GM21528 (cell line): ENCODE measurements around the gene ELF3.
"Not testable (repeated sequence)": the region's sequence is repeated elsewhere in the genome, so short reads cannot be mapped to it uniquely, and the experiment has no call there.

ENCODE experiments used
- ATAC-seq: cut with Tn5 transposase; IDR thresholded peaks from one replicate; pipeline ENCODE4 v1.9.1; 2021; ENCODE audit warnings: mild to moderate bottlenecking, moderate library complexity; ENCODE audit not compliant: unreplicated experiment, low FRiP score

Gene ELF3

DNA sequence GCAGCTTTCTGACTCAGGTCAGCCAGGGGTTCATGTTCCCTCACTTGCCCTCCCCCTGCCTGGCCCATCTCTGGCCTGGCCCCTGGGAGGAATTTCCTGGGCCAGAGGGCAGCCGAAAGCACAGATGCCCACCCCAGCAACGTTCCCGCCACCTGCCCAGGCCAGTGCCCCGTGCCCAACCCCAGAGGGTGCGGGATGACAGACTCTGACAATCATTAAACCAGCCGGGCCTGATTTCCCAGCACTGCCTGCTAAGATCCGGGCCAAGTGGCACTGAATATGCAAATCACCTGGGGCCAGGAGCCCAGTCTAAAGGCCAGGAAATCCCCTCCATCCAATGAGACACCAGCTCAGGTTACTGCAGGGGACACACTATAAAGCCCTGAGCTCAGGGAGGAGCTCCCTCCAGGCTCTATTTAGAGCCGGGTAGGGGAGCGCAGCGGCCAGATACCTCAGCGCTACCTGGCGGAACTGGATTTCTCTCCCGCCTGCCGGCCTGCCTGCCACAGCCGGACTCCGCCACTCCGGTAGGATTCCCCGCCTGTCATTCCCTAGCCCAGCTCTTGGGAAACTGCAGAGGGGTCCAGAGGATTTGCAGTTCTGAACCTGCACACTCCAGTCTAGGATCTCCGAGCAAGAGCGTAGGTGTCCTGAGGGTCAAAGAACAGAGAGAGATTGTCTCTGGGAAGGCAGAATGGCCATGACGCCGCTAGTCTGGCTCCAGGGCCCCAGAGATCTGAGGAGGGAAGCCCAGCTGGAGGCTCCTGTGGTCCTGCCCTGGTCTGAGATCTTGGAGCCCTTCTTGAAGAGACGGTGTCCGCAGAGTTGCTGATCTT is at the start of gene ELF3:
ELF3 (plus strand) TSS at position 408 of the 836 bp plus-strand sequence. CDS start 550 bp downstream, outside the sequence.
- ATAC-seq, result no peak

DNA sequence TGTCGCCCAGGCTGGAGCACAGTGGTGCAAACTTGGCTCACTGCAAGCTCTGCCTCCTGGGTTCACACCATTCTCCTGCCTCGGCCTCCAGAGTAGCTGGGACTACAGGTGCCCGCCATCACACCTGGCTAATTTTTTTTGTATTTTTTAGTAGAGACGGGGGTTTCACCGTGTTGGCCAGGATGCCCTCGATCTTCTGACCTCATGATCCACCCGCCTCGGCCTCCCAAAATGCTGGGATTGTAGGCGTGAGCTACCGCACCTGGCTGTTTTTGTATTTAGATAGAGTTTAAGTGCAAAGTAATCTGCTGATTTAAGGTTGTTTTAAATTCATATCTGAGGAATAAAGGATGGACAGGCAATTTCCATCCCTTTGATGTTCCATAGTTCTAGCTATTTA is 48.0 kb upstream of the ELF3 start:
- not testable (repeated sequence) for ATAC-seq

DNA sequence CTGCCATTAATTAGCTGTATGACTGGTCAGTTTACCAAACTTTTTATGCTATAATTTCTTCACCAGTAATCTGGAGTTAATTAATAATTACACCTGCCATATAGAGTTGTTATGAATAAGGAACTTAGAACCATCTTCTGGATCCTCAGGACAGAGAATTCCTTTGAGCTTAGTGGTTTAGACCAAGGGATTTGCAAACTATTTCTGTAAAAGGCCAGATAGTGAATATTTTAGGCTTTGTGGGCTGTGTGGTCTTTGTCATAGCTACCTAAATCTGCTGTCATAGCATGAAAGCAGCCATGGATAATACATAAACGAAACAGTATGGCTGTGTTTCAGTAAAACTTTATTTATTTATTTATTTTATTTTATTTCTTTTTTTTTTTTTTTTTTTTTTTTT is 46.1 kb upstream of the ELF3 start:
- no peak for ATAC-seq

DNA sequence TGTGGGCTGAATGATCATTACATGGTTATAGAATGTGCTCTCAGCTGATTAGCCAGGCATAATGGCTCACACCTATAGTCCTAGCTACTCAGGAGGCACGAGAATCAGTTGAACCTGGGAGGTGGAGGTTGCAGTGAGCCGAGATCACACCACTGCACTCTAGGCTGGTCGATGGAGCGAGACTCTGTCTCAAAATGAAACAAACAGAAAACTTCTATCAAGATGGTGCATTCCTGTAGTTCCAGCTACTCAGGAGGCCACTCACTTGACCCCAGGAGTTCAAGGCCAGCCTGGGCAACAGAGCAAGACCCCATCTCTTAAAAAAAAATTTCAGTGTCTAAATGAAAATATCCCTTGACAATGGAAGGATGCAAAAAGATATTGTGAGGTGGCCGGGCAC is 44.2 kb upstream of the ELF3 start:
- ATAC-seq, result no peak

DNA sequence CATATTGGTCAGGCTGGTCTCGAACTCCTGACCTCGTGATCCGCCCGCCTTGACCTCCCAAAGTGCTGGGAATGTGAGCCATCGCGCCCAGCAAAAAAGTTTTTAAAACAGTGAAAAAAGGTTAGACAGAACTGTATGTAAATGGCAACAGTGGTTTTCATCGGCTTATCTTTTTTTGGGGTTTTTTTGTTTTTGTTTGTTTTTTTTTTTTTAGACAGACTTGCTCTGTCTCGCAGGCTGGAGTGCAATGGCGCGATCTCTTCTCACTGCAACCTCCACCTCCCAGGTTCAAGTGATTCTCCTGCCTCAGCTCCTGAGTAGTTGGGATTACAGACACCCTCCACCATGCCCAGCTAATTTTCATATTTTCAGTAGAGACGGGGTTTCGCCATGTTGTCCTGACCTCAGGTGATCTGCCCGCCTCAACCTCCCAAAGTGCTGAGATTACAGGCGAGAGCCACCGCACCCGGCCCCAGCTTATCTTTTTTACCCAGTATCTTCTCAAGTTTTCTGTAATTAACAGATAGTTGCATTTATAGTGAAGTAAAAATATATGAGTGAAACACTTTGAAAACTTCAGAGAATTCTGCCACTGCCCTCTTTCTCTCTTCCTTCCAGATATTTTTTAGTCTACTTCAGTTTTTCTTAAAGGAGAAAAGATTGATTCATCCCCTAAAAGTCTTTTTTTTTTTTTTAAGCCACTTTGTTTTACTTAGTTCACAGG is 42.0 kb upstream of the ELF3 start:
- ATAC-seq, result no peak

DNA sequence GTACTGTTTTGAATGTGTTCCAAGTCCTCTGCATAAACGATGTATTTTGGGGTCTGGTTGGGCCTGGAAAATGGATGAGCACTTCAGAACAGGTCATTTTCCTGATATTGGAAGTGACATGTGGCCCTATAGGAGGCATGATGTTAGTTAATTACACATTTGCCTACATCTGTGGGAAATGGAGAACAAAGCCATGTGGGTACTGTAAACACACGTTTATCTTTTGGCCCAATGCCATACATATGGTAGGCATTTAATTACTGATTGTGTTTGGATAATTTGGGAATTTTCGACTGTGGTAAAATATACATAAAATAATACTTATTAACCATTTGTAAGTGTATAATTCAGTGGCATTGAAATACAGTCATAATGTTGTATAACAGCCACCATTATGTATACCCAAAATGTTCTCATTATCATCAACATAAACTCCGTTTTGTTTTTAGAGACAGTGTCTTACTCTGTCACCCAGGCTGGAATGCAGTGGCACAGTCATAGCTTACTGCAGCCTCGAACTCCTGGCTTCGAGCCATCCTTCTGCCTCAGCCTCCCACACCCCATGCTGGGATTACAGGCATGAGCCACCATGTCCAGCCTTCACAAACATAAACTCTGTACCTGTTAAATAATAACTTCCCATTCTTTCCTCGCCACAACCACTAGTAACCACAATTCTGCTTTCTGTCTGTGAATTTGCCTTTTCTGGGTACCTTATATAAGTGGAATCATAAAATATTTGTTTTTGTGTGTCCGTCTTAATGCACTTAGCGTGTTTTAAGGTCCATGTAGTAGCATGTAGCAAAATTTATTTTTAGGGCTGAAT is 39.8 kb upstream of the ELF3 start:
- no peak for ATAC-seq

DNA sequence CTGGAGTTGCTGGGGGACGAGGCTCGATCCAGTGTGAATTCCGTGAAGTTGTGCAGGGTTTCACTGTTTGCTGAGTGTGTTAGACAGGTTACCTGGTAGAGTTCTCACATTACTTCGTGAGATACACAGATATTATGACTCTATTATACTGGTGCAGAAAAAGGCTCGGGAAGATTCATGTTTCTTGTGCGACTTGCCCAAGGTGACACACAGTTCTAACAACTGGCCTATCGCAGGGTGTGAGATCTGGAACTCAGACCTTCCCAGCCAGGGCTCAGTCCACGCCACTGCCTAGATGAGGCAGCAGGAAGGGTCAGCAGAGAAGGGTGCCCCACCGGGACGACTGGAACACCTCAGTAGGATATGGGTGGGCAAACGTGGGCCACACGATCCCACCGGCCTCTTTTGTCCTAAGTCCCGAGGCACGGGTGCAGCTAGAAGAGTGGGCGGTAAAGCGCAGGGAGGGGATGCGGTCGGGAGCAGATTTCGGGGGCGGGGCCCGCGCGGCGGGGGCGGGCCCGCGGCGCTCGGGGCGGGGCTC is 28.2 kb upstream of the ELF3 start:
- ATAC-seq, result peak; percentile 18

DNA sequence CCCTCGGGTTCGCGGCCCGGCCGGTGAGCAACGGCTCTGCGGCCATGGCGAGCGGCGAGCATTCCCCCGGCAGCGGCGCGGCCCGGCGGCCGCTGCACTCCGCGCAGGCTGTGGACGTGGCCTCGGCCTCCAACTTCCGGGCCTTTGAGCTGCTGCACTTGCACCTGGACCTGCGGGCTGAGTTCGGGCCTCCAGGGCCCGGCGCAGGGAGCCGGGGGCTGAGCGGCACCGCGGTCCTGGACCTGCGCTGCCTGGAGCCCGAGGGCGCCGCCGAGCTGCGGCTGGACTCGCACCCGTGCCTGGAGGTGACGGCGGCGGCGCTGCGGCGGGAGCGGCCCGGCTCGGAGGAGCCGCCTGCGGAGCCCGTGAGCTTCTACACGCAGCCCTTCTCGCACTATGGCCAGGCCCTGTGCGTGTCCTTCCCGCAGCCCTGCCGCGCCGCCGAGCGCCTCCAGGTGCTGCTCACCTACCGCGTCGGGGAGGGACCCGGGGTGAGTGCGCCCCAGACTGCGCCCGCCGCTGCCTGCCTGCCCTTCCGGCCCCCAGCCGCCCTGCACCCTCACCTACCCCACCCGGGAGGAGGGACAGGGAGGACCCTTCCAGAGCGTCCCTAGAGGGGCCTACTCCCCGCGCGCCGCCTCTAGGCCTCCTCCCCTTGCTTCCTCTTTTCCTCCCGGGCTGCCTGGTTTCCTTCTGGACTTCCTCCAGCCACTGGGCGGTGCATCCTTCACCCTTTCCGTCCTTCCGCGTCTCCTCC is 27.6 kb upstream of the ELF3 start, which contains the start of gene RNPEP:
RNPEP (plus strand) TSS at position 26 of the 757 bp plus-strand sequence; CDS start at position 45, 19 bp downstream.
- peak; percentile 77 for ATAC-seq

DNA sequence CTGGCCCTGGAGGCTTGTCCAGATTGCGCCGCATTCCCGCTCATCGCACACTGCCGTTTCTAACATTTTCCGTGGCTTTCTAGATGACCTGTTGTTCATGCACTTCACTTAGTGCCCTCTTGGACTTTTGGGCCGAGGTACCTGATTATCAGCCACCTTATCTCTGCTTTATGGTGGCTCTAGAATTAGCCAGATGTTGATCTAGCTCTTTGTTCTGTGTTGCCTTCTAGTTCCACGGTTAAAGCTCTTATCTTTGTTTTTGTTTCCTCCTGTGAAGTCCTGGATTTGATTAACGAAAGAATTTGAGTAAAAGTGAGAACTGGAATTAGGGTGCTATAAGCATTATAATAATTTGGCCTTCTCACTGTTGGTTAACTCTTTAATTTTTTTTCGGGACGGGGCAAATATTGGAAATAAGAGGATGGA is 27.0 kb upstream of the ELF3 start:
- no peak for ATAC-seq

DNA sequence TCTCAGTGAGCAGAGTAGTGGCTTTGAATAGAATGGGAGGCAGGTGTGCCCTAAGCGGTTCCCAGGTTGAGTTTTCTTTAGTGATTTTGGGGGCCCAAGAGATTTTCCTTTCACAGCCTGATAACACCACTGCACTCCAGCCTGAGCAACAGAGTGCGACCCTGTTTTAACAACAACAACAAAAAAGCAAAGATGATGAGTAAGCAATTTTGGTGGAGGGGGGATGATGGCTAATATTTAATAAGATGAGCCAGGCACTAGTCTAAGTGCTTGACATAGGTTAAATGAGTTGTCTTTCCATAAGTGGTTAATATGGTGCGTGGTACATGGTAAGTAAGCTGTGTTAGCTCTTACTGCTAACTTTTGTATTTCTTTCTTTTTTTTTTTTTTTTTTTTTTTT is 25.9 kb upstream of the ELF3 start:
- no peak for ATAC-seq

DNA sequence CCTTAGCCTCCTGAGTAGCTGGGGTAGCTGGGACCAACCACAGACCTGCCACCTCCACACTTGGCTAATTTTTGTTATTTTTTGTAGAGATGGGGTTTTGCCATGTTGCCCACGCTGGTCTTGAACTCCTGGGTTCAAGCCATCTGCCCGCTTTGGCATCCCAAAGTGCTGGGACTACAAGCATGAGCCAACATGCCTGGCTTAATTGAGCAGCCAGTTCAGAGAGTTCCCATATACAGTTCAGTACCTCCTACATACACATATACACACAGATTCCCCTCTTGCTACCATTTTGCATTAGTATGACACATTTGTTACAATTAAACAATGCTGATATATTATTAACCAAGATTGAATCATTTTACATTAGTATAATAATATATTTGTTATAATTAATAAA is 25.0 kb upstream of the ELF3 start:
- ATAC-seq, result no peak

DNA sequence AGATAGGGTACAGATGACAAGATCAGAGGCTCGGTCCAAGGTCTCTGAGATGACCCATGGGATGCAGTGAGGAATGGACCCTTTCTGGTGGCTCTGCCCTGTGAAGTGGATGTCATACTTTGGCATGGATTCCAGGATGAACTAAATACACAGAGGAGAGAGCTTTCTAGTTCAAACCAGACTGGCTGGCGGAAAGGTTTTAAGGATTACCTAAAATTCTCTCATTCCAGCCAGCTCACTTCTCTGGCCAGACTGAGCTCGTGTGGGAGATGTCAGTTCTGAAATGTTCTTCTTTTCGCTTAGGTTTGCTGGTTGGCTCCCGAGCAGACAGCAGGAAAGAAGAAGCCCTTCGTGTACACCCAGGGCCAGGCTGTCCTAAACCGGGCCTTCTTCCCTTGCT is 21.8 kb upstream of the ELF3 start:
- no peak for ATAC-seq

DNA sequence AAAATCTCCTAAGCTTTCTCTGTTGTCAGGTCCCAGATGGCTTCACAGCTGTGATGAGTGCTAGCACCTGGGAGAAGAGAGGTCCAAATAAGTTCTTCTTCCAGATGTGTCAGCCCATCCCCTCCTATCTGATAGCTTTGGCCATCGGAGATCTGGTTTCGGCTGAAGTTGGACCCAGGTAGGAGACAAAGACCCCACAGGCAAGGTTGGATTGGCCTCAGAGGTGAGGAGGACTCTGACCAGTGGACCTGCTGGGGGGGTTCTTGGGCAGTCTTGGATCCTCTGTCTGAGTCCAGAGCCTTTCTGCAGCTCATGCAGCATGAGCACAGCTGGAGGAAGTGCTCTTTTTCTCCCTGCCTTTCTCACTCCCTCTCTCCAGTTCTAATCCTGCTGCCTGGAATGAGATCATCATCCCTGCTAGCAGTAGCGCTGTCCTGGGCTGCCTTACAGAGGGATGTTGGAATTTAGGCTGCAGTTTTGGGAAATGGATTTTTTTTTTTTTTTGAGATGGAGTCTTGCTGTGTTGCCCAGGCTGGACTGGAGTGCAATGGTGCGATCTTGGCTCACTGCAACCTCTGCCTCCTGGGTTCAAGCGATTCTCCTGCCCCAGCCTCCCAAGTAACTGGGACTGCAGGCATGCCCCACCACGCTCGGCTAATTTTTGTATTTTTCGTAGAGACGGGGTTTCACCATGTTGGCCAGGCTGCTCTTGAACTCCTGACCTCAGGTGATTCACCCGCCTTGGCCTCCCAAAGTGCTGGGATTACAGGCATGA is 20.8 kb upstream of the ELF3 start:
- ATAC-seq, result no peak

DNA sequence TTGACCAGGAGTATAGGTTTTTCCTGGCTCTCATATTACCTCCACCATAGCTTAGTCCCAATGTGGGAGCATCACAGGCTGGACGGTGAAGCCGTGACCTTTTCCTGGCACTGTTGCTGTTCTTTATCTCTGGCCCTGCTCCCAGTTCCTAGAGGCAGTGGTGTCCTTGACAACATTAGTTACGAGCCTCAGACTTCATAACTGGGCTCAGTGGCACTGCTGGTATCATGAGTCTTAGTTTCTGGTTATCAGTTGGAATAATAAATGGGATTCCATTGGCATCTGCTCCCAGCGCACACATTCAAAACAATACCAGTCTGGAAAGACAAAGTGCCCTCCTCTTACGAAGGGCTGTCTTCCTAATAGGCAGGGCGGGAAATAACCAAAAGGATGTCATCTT is 20.0 kb upstream of the ELF3 start:
- no peak for ATAC-seq

DNA sequence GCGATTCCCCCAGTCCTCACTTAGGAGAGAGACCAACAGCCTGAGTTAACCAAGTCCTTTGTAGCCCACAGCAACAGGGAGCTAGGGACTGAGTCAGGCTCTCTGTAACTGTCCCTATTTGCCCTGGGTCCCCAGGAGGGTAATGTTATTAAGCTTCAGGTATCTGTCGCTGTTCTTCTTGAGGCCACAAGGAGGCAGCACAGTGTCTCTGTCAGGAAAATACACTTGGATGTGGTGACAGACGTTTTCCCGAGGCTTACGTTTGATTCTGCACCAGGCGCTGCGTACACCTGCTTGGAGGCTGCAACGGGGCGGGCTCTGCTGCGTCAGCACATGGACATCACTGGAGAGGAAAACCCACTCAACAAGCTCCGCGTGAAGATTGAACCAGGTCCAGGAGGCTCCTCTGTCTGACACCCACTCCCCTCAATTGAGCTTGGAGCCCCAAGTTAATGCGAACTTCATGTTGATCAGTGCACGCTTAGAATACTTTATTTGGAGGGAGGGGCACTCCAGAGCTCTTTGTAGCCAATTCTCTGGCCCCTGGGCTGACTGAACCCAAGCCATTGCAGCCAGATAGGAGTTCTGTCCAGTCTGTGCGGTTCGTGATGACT is 10.7 kb upstream of the ELF3 start:
- ATAC-seq, result no peak

DNA sequence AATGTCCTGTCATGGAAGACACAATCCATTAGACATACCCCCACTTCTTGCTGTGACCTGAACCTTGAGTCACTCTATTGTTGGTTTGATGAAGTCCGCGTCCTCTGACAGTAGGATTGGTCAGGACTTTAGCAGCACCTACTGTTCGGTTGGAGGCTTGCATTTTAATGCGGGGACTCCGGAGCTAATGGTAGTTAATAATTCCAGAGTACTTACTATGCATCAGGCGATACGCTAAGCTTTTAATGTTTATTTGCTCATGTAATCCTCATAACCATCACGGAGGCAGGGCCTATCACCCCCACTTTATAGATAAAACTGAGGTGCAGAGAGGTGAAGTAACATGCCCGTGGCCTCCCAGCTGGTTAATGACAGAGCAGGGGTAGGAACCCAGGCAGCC is 7.9 kb upstream of the ELF3 start:
- no peak for ATAC-seq

DNA sequence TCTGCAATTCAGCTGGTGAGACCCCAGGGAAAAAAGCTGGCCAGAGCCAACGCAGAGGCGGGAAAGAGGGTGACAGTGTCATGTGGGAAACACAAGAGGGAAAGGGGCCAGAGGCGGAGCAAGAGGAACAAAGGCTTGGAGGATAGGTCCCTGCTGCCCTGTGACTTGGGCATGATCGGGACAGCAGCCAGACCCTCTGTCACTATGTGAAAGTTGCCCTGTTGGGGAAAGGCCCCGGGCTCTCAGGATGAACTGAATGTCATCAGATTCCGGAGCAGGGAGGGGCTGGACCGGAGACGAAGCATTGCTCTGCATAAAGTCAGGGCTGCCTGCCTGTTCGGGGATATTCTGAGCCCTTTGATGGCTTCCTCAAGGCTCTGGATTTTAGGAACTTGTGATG is 5.7 kb upstream of the ELF3 start:
- no peak for ATAC-seq

DNA sequence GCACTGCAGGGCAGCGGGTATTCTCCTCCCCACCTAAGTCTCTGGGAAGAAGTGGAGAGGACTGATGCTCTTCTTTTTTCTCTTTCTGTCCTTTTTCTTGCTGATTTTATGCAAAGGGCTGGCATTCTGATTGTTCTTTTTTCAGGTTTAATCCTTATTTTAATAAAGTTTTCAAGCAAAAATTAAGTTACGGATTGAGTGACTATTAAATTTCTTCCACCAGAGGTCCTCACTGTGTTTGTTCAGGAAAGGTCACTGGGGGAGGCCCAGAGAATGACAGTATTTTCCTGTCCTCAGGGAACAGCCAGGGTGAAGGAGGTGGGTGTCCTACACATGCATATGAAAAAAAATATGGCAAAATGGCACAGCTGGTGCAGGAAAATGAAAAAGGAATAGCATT is 4.4 kb upstream of the ELF3 start:
- ATAC-seq, result no peak

DNA sequence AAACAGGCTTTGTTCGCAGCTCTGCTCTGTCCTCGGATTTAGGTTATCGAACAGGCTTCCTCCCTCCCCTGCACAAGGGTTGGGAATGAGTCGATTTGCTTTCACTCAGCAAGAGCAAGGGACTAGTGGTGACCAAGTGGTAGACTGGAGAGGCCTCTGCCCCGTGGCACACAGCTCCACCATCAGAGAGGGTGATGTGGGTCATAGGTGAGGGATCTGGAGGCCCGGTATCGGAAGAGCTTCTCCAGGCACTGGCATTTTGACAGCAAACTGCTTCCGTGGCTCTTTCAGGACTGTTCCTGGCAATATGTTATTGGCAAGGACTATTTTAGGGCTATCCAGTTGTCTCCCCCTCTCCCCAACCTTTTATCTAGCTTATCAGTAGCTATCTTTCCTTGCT is 3.1 kb upstream of the ELF3 start:
- no peak for ATAC-seq
